Tibial nerve (tissue), 3 donors: ENCODE data around the gene PRKAG1.

Source experiments
- CTCF ChIP-seq, 5 experiments: fragments of 200-600 bp in 3 of 5; fragments of 450-650 bp in 2 of 5; sonication (generic) in 3 of 5; IDR thresholded peaks; one replicate each; pipeline ENCODE4 v1.5.1; 2016 to 2019; ENCODE audit warnings: antibody characterized with exemption in 5 of 5, mild to moderate bottlenecking in 3 of 5, moderate library complexity in 2 of 5
- POLR2A ChIP-seq, 2 donors: fragments of 450-650 bp; IDR thresholded peaks; one replicate each; pipeline ENCODE4 v1.6.1; 2017; ENCODE audit warnings: antibody characterized with exemption in 2 of 2, mild to moderate bottlenecking in 2 of 2, moderate library complexity in 2 of 2

GRCh38 chr12:48985475-48985897 is 33.1 kb downstream of the PRKAG1 start:
- TF ChIP-seq CTCF (IDR thresholded peaks at IDR 0.05), result no peak
- no peak for TF ChIP-seq POLR2A (IDR thresholded peaks at IDR 0.05)
